RWPE1 (cell line): ENCODE measurements around the gene PLCB1.

Source experiments
- CTCF ChIA-PET: fragments of 350-600 bp; sonication (Branson Sonifier 250); formaldehyde crosslinking; extraction: SDS; loops from one replicate; lab custom pipeline; 2021; lab: Yijun Ruan, JAX
- POLR2A ChIA-PET: fragments of 400-600 bp; formaldehyde crosslinking; extraction: SDS; loops from one replicate; lab custom pipeline; 2020; ENCODE audit warnings: antibody characterized with exemption; ENCODE audit not compliant: low non-redundant PET; lab: Yijun Ruan, JAX
- DNase-seq: peaks from one replicate; pipeline ENCODE4 v3.0.0; 2012; ENCODE audit warnings: low spot score
- H3K27ac ChIP-seq: fragments of 450-650 bp; 2 replicates; pipeline ENCODE4 v1.5.1; 2017
- CTCF ChIP-seq: fragments of 450-650 bp; conservative IDR thresholded peaks from 2 replicates; pipeline ENCODE4 v1.5.1; 2017; ENCODE audit warnings: low read depth, mild to moderate bottlenecking

PLCB1 gene

GRCh38 chr20:8877294-8877693 lies 745.2 kb downstream of the PLCB1 start:
- no peak overlapping the region for H3K27ac ChIP-seq
- TF ChIP-seq CTCF = no peak
- POLR2A ChIA-PET = no interaction called here
- CTCF ChIA-PET = no interaction called here
- no peak for DNase-seq

GRCh38 chr20:8879669-8880068 lies 747.6 kb downstream of the PLCB1 start:
- no peak for DNase-seq
- ChIA-PET POLR2A (no interaction called here), CTCF (interaction anchor here (0.5 to 0.6 kb wide), 2 partner anchors 180 to 613 kb away, joined by 3 to 4 read pairs; no protein-coding TSS in a partner anchor)
- H3K27ac ChIP-seq = no peak overlapping the region
- TF ChIP-seq CTCF = no peak

DNA sequence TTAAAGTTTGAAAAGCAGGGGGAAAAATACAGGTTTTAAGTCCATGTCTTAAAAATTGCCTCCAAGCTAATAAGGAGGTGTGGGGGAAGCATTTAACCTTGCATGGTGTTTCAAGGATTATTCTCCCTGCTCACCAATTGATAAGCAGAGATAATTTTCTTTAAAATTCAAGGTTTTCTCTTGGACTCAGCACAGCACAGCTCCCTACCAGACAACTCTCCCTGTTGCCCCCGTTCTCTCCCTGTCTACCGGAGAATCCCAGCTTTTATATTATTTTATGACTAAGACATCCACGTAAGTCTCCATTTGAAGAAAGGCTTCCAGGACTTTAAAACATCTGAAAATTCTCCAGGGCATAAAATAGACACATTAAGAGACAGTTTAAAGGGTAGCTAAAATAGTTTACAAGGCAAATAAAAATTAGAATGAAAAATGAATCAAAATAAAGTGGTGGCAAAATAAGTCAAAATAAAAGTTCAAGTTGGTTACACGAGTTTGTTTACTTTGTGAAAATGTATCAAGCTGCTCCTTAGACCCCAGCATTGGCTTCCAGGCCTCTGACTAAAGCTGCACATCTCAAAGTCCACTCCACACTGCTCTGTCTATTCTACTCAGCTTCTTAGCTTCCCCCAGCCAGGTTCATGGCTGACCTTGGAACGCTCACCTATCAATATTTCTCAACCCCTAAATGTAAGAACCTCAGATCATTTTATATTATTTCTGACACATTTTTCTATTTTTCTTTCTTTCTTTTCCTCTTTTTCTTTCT lies 748.2 kb downstream of the PLCB1 start:
- DNase-seq = no peak
- CTCF ChIA-PET = interaction anchor here (0.5 to 0.6 kb wide), 2 partner anchors 180 to 613 kb away, joined by 3 to 4 read pairs; no protein-coding TSS in a partner anchor
- no peak overlapping the region for H3K27ac ChIP-seq
- TF ChIP-seq CTCF = no peak
- POLR2A ChIA-PET = no interaction called here

- ChIA-PET POLR2A (no interaction called here), CTCF (no interaction called here)
Observed at GRCh38 chr20:8891039-8891438, 759.0 kb downstream of the PLCB1 start.

DNA sequence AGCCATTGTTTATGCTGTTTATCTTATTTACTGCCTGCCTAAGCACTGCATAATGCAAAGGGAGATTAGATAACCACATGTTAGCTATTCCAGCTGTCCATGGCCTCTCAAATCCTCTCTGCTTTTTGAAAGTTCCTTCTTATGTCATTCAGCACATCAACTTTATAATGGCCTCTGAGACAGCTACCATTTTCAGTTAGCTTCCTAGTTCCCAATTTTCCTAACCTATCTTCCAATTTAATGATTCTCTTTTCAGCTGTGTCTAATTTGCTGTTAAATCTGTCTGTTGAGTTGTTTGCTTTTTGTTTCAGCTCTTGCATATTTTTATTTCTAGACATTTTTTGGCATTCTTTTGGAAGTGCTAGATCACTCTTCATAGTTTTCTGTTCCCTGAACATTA lies 763.4 kb downstream of the PLCB1 start:
- POLR2A ChIA-PET = no interaction called here
- no peak for DNase-seq
- CTCF ChIA-PET = no interaction called here
- no peak overlapping the region for H3K27ac ChIP-seq
- TF ChIP-seq CTCF = no peak

More at GRCh38 chr20:8891039-8891438, 759.0 kb downstream of the PLCB1 start:
- no peak for TF ChIP-seq CTCF
- no peak for DNase-seq
- H3K27ac ChIP-seq = no peak overlapping the region

- ChIA-PET CTCF (no interaction called here), POLR2A (no interaction called here)
- no peak overlapping the region for H3K27ac ChIP-seq
- DNase-seq = no peak
- no peak for TF ChIP-seq CTCF
Observed at GRCh38 chr20:8898823-8899222, 766.8 kb downstream of the PLCB1 start.
